Lung (tissue), 12 donors: Measurements from ENCODE around the gene ITFG2. TPM values are rescaled to one million over a fixed set of nuclear protein-coding genes. Genes with fewer than 3 reads are reported as not detected.

Source experiments
- ATAC-seq: fragments of 200-7000 bp; cut with Tn5 transposase; one replicate; pipeline ENCODE4 v1.9.1; 2020; ENCODE audit warnings: moderate number of reproducible peaks; ENCODE audit not compliant: insufficient read depth, low FRiP score
- DNase-seq, 3 donors: peaks; one replicate each; pipeline ENCODE4 v3.0.0-alpha.2; 2013 to 2017
- H3K27ac ChIP-seq, 2 donors: one replicate each; pipeline ENCODE4 v1.5.1; 2013; ENCODE audit warnings: mild to moderate bottlenecking in 2 of 2, moderate library complexity in 2 of 2, control low read depth in 1 of 2, inconsistent platforms in 1 of 2, low read depth in 1 of 2, low read length in 1 of 2
- H3K27me3 ChIP-seq, 3 donors: one replicate each; pipeline ENCODE4 v1.5.1; 2013; ENCODE audit warnings: low read length in 2 of 3; ENCODE audit not compliant: control insufficient read depth in 3 of 3, insufficient read depth in 3 of 3
- H3K36me3 ChIP-seq, 4 donors: one replicate each; pipeline ENCODE4 v1.5.1; 2013; ENCODE audit warnings: low read length in 4 of 4, mild to moderate bottlenecking in 1 of 4, moderate library complexity in 1 of 4; ENCODE audit not compliant: control insufficient read depth in 4 of 4, insufficient read depth in 4 of 4
- H3K4me1 ChIP-seq, 5 donors: one replicate each; pipeline ENCODE4 v1.5.1; 2013; ENCODE audit warnings: low read length in 5 of 5, mild to moderate bottlenecking in 2 of 5, moderate library complexity in 1 of 5; ENCODE audit not compliant: control insufficient read depth in 5 of 5, insufficient read depth in 5 of 5
- H3K4me3 ChIP-seq: one replicate; pipeline ENCODE4 v1.5.1; 2013; ENCODE audit warnings: mild to moderate bottlenecking, control low read depth, moderate library complexity
- H3K9ac ChIP-seq, 2 donors: one replicate each; pipeline ENCODE4 v1.5.1; 2013; ENCODE audit warnings: low read length in 2 of 2, control low read depth in 1 of 2; ENCODE audit not compliant: insufficient read depth in 1 of 2
- H3K9me3 ChIP-seq, 4 donors: one replicate each; pipeline ENCODE4 v1.5.1; 2013; ENCODE audit warnings: low read length in 3 of 4, mild to moderate bottlenecking in 1 of 4, moderate library complexity in 1 of 4; ENCODE audit not compliant: control insufficient read depth in 4 of 4, insufficient read depth in 3 of 4
- WGBS, 2 donors: extraction: QIAGEN DNeasy Blood & Tissue Kit; methylation state at CpG; one replicate each; pipeline ENCODE4 v1.1.7; 2013; 5-methylcytosine and 5-hydroxymethylcytosine counted together
- polyA plus RNA-seq, 2 donors: library from polyadenylated mRNA; stranded (reverse); fragments of 200-250 nt; gene quantifications; one replicate each; pipeline ENCODE4 v1.2.1, GENCODE V29; 2013
- total RNA-seq, 2 donors: library from RNA; depleted of rRNA in 1 of 2; stranded (reverse); fragments of >200 nt in 1 of 2; gene quantifications; one replicate each; pipeline ENCODE4 v1.2.1, GENCODE V29; 2014 to 2021
- TF ChIP-seq, protein P1 (sequence below): IDR thresholded peaks from 2 replicates; pipeline ENCODE4 v1.5.1; 2012; ENCODE audit warnings: mild to moderate bottlenecking; ENCODE audit errors: control extremely low read depth, extremely low read depth
- donor health status: control.
- donor health status: control.
- donor health status: Bipolar disorder and iron deficiency.
- donor health status: healthy.
- donor health status: DM: yes; HTN: yes; CAD: no.

The ITFG2 gene
- total and polyA plus RNA-seq, 4 donors: 22.6 to 43.0 (median 32.7) TPM

- H3K27me3 ChIP-seq: peaks cover 0 to 4% (median 0%) of the 10 kb centered on the region in 3 donors
- TF ChIP-seq, protein P1, sequence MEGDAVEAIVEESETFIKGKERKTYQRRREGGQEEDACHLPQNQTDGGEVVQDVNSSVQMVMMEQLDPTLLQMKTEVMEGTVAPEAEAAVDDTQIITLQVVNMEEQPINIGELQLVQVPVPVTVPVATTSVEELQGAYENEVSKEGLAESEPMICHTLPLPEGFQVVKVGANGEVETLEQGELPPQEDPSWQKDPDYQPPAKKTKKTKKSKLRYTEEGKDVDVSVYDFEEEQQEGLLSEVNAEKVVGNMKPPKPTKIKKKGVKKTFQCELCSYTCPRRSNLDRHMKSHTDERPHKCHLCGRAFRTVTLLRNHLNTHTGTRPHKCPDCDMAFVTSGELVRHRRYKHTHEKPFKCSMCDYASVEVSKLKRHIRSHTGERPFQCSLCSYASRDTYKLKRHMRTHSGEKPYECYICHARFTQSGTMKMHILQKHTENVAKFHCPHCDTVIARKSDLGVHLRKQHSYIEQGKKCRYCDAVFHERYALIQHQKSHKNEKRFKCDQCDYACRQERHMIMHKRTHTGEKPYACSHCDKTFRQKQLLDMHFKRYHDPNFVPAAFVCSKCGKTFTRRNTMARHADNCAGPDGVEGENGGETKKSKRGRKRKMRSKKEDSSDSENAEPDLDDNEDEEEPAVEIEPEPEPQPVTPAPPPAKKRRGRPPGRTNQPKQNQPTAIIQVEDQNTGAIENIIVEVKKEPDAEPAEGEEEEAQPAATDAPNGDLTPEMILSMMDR: no peak
- ATAC-seq (no peak), DNase-seq (no peak)
- H3K4me1 ChIP-seq: peaks cover 0 to 17% (median 7%) of the 10 kb centered on the region in 5 donors
- peaks cover 2 to 12% (median 8%) of the 10 kb centered on the region in 4 donors for H3K36me3 ChIP-seq
- no peak overlapping the region for H3K27ac ChIP-seq
- WGBS, 2 donors: 95 to 96% methylated on average over 21 of the region's 21 CpGs
- H3K9ac ChIP-seq: no peak overlapping the region
- H3K4me3 ChIP-seq: no peak overlapping the region
- H3K9me3 ChIP-seq: no peaks in the 10 kb centered on the region
Observed at GRCh38 chr12:2793561-2793960, 18.9 kb upstream of the ITFG2 start.

DNA sequence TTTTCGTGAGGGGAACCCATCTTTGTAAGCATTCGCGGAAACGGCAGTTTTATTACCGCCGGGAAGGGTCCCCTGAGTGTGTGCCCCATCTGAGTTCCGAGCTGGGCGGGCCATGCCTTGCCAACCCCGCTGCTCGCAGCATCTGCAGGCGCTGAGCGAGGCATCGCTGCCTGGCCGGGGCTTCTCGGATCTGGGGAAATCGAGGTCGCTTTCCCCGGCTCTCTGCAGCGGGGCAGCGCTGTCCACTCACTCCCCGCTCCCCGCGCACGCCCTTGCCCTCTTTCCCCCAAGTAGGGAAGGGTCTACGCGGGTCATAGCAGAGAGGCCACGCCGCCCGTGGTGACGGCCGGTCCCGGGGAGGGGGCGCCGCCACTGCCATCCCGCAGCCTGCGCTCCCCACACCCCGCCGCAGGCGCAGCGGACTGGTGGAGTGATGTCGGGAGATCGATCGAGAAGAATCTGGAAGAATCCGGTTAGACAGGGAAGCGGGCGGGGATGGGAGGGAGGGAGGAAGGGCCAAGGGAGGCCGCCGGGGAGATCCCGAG lies 18.2 kb upstream of the ITFG2 start:
- TF ChIP-seq, protein P1: no peak
- ATAC-seq (peak; percentile 10), DNase-seq (peak in 1 of 3 donors; percentile 20)
- Histone ChIP-seq H3K9me3 (no peaks in the 10 kb centered on the region), H3K27me3 (peaks cover 0 to 3% (median 0%) of the 10 kb centered on the region in 3 donors), H3K4me1 (peaks cover 0 to 17% (median 7%) of the 10 kb centered on the region in 5 donors), H3K36me3 (peaks cover 3 to 18% (median 15%) of the 10 kb centered on the region in 4 donors), H3K4me3 (peak overlapping the region; percentile 89), H3K27ac (no peak overlapping the region), H3K9ac (no peak overlapping the region)
- 3 to 4% methylated on average over 40 to 49 of the region's 49 CpGs for WGBS, 2 donors

GRCh38 chr12:2794736-2795289 lies 17.7 kb upstream of the ITFG2 start, which contains the start of gene FKBP4:
Gene FKBP4, plus strand, starts transcription at chr12:2794970. Its CDS starts 170 bp downstream, at chr12:2795140.
- ATAC-seq: peak; percentile 90
- peak within 1 kb of the TSS; percentile 89 for H3K4me3 ChIP-seq
- H3K27ac ChIP-seq: peak within 1 kb of the TSS; percentile 63 to 88
- DNase-seq: peak; percentile 88 to 95 (median 93)
- H3K27me3 ChIP-seq: peaks cover 0 to 3% (median 0%) of the 10 kb centered on the region in 3 donors
- no peaks in the 10 kb centered on the region for H3K9me3 ChIP-seq
- peaks cover 0 to 17% (median 7%) of the 10 kb centered on the region in 5 donors for H3K4me1 ChIP-seq
- H3K9ac ChIP-seq: no peak within 1 kb of the TSS
- 0% methylated on average over 48 to 63 of the region's 63 CpGs for WGBS, 2 donors
- TF ChIP-seq, protein P1: no peak
- peaks cover 6 to 23% (median 20%) of the 10 kb centered on the region in 4 donors for H3K36me3 ChIP-seq
